ENCODE results near the gene C9orf85.
"Not testable (repeated sequence)": the region's sequence is repeated elsewhere in the genome, so short reads cannot be mapped to it uniquely, and the experiment has no call there.

C9orf85 gene

GRCh38 chr9:71937070-71937625, 25.7 kb downstream of the C9orf85 start:
- no peak for DNase-seq (ENCODE audit: extremely low read depth in 1 of 2, low read depth in 1 of 2)

- no peak for DNase-seq (ENCODE audit: extremely low read depth in 1 of 2, low read depth in 1 of 2)
Observed at GRCh38 chr9:71937898-71938297, 26.5 kb downstream of the C9orf85 start.

DNA sequence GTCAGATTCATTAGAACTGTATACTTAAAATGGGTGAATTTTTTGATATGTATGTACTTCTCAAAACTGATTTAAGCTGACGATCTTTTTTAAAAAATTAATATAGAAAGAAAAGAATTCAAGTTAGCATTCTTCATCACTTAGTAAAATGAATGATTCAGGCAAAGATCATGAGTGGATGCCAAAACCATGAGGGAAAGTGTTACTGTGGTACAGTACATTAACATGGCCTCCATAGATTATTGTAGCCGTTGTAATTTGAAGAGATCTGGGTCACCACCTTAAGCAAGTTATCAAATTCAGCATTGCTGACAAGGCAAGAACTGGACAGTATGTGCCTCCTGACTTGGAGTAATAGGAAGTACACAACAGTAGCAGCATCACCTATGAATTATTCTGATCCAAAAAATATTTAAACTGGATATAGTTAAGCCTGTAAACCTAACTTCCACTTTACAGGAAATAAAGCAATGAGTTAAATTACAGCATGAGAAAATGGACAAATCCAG, 29.7 kb downstream of the C9orf85 start:
- no peak for DNase-seq (ENCODE audit: extremely low read depth in 1 of 2, low read depth in 1 of 2)

GRCh38 chr9:71941998-71942567, 30.6 kb downstream of the C9orf85 start:
- no peak for DNase-seq (ENCODE audit: extremely low read depth in 1 of 2, low read depth in 1 of 2)

GRCh38 chr9:71944754-71945375, 33.4 kb downstream of the C9orf85 start:
- DNase-seq (ENCODE audit: extremely low read depth in 1 of 2, low read depth in 1 of 2): no peak

DNA sequence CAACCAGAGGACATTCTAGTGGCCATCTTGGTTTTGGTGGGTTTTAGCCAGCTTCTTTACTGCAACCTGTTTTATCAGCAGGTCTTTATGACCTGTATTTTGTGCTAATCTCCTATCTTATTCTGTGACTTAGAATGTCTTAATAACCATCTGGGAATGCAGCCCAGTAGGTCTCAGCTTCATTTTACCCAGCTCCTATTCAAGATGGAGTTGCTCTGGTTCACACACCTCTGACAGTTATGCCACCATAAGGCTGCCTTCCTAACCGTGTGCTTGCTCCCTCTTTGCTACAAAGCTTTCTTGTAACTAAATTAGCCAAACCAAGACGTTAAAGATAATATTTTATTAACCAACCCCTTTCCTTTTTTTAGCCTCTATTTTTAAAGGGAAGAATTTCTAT, 43.2 kb downstream of the C9orf85 start:
- DNase-seq (ENCODE audit: extremely low read depth in 1 of 2, low read depth in 1 of 2): not testable (repeated sequence)

DNA sequence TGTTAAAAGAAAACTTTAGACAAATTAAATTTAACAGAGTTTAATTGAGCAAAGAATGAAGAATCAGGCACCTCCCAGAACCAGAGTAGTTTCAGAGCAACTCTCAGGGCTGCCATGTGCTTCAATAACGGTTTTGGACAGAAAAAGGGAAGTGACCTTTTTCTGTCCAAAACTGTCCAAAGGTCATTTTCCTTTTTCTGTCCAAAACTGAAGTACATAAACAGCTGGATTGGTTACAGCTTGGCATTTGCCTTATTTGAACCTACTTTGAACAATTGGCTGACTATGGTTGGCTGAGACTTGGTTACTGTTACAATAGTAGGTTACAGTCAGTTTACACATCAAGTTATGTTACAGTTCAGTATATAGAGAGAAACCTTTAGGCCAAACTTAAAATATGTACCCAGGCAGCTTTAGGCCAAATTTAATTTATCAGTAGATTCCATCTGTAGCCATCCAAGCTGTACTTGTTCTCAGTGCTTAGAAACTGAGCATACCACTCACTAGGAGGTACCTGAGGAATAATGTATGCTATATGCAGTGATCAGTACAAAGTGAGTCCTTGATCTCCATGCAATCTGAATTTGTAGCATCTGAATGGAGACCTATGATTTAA, 44.0 kb downstream of the C9orf85 start:
- no peak for DNase-seq (ENCODE audit: extremely low read depth in 1 of 2, low read depth in 1 of 2)

GRCh38 chr9:71962328-71962727, 50.9 kb downstream of the C9orf85 start:
- DNase-seq (ENCODE audit: extremely low read depth in 1 of 2, low read depth in 1 of 2): no peak

GRCh38 chr9:71963471-71963996, 52.1 kb downstream of the C9orf85 start:
- not testable (repeated sequence) for DNase-seq (ENCODE audit: extremely low read depth in 1 of 2, low read depth in 1 of 2)

GRCh38 chr9:71965403-71965802, 54.0 kb downstream of the C9orf85 start:
- no peak for DNase-seq (ENCODE audit: extremely low read depth in 1 of 2, low read depth in 1 of 2)

DNA sequence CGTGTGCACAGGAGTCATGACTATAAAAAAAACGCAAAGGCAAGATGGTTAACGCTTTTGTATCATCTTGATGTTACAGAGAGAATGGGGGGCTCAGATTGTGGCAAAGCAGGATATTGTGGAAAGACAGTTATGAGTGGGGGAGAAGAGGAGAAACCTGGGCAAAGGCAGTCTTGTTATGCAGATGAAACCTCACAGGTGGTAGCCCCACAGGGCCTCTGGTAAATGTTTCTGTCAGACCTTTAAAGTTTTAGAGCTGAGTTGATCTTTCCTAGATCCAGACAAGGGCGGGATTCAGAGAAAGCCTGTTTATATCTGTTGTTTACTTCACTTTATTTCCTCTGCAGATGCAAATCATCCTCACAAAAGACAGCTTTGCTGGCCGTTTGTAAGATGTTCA, 55.2 kb downstream of the C9orf85 start:
- DNase-seq (ENCODE audit: extremely low read depth in 1 of 2, low read depth in 1 of 2): no peak

DNA sequence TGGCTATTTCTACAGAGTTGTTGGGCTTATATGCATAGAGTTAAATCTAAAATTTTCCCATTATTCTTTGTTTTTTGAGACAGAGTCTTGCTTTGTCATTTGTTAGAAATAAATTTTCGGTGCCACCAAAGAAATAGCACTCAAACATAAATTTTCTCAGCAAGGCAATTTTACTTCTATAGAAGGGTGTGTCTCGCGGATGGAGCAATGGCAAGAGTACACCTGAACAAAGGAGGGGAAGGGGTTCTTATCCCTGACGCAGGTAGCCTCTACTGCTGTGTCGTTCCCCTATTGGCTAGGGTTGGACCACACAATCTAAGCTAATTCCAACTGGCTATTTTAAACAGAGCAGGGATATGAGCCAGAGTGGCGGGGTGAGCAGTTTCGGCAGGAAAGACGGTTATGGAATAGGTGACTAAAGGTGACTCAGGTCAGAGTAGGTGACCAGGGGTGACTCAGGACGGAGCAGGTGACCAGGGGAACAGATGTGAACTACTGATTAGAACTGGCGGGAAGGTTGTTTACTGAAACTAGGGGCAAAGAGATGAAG, 57.2 kb downstream of the C9orf85 start:
- DNase-seq (ENCODE audit: extremely low read depth in 1 of 2, low read depth in 1 of 2): no peak

DNA sequence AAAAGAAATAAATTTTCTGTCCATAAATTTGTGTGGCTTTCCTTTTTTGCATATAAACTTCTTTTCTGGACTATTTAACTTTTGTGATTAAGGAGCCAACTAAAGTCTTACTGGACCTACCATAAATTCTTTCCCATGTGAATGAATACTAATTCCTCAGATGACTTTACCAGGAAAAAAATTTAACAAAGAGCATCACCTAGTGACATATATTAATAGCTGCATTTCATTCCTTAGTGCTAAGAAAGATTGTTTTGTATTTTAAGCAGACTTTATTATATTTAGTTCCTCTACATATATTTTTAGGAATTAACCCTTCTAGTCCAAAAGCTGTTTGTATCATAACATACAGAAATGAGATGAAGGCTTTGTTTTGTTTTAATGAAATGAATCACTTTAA, 64.4 kb downstream of the C9orf85 start:
- no peak for DNase-seq (ENCODE audit: extremely low read depth in 1 of 2, low read depth in 1 of 2)

DNA sequence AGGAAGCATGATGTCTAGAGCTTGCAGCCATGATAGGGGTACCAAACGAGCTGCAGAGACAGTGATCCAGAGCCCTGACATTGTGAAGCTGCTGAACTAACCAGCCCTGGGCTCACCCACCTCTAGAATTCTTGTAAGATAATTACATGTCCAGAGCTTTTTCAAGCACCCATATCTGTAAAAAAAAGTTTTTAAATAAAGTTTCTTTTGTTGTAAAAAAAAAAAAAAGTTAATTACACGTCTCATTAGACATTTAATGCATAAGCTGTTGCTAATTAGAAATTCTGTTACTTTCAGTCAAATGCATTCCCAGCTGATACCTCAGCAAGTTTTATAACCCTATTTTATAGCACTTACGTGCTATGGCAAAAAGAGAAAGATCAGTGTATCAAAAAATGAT, 65.6 kb downstream of the C9orf85 start:
- no peak for DNase-seq (ENCODE audit: extremely low read depth in 1 of 2, low read depth in 1 of 2)

- no peak for DNase-seq (ENCODE audit: extremely low read depth in 1 of 2, low read depth in 1 of 2)
Observed at GRCh38 chr9:71980266-71981190, 69.1 kb downstream of the C9orf85 start.

DNA sequence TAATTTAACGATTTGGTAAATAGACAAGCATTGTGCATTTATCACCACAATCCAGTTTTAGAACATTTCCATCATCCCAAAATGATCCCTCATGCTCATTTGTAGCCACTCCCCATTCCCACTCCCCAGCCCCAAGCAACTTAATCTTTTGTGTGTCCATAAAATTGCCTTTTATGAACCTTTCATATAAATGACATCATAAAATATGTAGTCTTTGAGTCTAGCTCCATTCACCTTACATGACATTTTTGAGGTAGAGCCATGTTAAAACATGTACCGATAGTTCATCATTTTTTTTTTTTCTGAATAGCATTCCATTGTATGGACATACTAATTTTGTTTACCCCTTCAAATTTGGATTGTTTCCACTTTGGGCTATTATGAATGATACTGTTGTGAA, 70.5 kb downstream of the C9orf85 start:
- no peak for DNase-seq (ENCODE audit: extremely low read depth in 1 of 2, low read depth in 1 of 2)

- no peak for DNase-seq (ENCODE audit: extremely low read depth in 1 of 2, low read depth in 1 of 2)
Observed at GRCh38 chr9:71984403-71984802, 73.0 kb downstream of the C9orf85 start.

DNA sequence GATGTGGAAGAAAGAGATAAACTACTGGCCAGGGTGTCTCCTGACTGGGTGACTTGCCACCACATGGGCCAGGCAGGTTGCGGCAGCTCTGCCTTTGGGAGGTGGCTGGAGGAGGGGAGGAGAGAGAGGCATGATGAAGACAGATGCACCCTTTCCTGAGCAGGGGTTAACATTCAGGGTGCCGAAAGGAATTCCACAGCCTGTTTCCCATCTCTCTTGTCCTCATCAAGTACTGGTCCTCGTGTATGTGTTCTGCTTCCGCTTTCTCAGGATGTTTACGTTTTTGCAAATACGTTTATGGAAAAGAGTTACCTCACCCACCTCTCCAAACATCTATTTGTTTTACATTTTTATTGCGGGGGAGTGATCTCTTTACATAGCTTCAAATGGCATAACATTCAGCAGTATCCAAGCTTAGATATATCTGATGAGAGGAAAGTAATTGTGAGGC, 73.4 kb downstream of the C9orf85 start:
- no peak for DNase-seq (ENCODE audit: extremely low read depth in 1 of 2, low read depth in 1 of 2)

DNA sequence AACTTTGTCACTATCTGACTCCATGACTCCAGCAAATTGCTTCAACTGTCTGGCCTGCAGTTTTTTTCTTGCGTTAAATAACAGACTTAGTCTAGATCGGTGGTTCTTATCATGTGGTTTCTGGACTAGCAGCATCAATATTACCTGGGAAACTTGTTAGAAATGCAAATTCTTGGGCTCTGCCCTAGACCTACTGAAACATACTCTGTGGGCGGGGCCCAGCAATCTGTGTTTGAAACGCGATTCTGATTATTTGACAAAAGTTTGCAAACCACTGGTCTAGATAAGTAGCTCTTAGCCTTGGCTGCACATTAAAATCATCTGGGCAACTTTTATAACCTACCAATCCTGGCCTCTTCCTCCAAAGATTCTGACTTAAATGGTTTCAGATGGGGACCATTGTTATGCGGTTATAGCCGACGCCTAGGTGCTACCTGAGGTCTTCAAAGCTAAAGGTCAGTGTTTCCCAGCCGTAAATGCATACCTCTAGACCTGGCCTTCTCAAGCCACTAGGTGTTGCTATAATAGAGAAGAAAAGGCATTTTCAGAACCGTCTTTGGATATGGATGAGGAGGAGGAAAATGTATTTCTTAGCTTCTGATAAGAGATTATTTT, 74.0 kb downstream of the C9orf85 start:
- DNase-seq (ENCODE audit: extremely low read depth in 1 of 2, low read depth in 1 of 2): no peak

- DNase-seq (ENCODE audit: extremely low read depth in 1 of 2, low read depth in 1 of 2): no peak
Observed at GRCh38 chr9:71986900-71987299, 75.5 kb downstream of the C9orf85 start.
